Measurements from ENCODE around the gene AUTS2.

Gene AUTS2

DNA sequence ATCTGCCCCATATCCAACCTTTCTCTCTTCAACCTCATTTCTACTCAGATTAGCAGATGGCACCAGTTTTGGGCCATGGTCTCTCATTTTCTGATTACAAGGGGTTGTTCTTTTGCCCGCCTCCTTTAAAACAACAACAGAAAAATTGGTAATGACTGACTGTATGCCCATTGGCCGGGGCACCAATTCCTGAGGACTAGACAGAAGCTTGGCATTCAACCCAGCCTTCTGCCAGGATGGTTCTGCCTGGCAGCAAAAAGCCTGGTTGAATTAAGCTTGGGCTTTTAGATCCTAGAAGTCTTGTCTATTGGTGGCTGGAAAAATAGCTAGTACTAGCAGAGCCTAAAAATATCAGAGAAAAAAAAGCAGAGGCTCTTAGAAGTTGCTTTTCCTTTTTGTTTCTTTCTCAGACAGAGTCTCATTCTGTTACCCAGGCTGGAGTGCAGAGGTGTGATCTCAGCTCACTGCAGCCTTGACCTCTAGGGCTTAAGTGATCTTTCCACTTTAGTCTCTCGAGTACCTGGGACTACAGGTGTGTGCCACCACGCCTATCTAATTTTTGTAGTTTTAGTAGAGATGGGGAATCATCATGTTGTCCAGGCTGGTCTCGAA is 402.6 kb downstream of the AUTS2 start:
- Mint-ChIP-seq H3K36me3 (ENCODE audit: low read depth) (no peaks in the 10 kb centered on the region), H3K27ac (no peak overlapping the region), H3K9me3 (no peaks in the 10 kb centered on the region), H3K4me3 (no peak overlapping the region), H3K4me1 (peaks cover 4% of the 10 kb centered on the region), H3K27me3 (no peaks in the 10 kb centered on the region)
- no peak for ATAC-seq
- no peak for DNase-seq

DNA sequence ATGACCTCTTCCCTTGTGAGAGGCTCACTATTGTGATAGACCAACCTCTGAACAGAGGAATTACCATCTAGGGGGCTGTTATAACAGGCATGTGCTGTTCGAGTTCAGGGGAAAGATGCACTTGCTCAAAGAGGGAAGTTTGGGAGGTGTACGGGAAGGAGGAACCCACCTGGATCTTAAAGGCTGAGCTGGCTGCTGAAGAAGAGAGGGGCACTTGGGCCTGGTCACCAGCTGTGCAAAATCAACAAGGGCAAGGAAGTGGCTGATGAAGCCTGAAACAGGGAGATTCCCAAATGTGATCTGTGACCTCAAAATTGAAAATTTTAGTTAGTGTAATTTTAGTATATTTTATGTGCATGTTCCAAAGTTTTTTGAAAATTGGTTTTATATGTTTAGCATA is 407.2 kb downstream of the AUTS2 start:
- H3K27ac Mint-ChIP-seq, result no peak overlapping the region
- no peak for ATAC-seq

DNA sequence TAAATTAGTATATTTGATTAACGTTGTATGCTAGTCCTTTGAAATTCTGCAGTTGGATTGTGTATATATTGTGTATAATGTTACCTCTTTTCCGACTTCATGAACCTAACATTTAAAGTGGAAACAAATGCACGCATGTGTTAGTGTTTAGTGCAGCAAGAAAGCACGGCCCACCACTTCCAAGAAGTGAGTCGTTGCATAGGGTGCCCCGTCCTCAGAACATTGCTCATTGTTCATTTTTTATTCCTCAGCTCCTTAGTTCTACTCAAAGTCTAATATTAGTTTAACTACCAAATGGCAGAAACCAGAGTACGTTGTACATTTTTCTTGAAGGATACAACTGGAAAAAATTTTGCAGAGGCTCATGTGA is 407.6 kb downstream of the AUTS2 start:
- ATAC-seq, result no peak
- H3K36me3 Mint-ChIP-seq (ENCODE audit: low read depth), result no peaks in the 10 kb centered on the region
- H3K4me3 Mint-ChIP-seq, result no peak overlapping the region
- peaks cover 15% of the 10 kb centered on the region for H3K4me1 Mint-ChIP-seq
- no peak for DNase-seq
- no peak overlapping the region for H3K27ac Mint-ChIP-seq
- no peaks in the 10 kb centered on the region for H3K27me3 Mint-ChIP-seq
- H3K9me3 Mint-ChIP-seq, result no peaks in the 10 kb centered on the region

More for the DNA sequence above, 407.2 kb downstream of the AUTS2 start:
- Mint-ChIP-seq H3K36me3 (ENCODE audit: low read depth) (no peaks in the 10 kb centered on the region), H3K9me3 (no peaks in the 10 kb centered on the region), H3K27me3 (no peaks in the 10 kb centered on the region), H3K4me1 (peaks cover 15% of the 10 kb centered on the region), H3K4me3 (no peak overlapping the region)
- no peak for DNase-seq

DNA sequence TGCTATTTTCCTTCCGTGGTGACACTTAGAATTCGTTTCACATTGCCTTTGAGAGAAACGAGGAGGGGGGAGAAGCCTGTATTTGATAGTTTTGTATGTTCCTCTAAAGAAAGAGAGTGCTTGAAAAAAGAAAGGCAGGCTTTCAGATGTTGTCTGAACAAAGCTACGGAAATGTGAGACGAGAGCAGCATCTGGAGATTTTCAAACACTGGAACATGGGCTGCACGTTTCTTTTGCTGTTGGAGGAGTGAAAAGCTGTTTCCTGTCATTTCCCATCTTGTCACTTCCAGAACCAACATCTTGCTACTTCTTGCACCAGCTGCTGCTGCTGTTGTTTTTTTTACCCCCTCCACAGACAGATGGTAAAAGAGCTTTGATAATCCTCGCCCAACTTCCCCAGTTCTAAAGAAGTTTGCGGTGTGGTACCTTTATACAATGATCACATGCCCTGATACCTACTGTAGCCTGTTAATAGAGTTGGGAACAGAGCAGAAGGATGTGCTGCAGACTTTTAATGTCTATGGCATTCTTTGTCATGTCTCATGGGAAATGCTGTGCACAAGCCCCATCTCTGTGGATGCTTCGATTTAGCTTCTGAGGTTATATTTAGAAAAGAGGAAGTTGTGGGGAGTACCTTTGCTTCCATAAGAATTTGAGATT is 408.1 kb downstream of the AUTS2 start:
- Mint-ChIP-seq H3K27ac (no peak overlapping the region), H3K4me3 (no peak overlapping the region), H3K9me3 (no peaks in the 10 kb centered on the region), H3K36me3 (ENCODE audit: low read depth) (no peaks in the 10 kb centered on the region), H3K27me3 (no peaks in the 10 kb centered on the region), H3K4me1 (peaks cover 15% of the 10 kb centered on the region)
- no peak for ATAC-seq
- no peak for DNase-seq

DNA sequence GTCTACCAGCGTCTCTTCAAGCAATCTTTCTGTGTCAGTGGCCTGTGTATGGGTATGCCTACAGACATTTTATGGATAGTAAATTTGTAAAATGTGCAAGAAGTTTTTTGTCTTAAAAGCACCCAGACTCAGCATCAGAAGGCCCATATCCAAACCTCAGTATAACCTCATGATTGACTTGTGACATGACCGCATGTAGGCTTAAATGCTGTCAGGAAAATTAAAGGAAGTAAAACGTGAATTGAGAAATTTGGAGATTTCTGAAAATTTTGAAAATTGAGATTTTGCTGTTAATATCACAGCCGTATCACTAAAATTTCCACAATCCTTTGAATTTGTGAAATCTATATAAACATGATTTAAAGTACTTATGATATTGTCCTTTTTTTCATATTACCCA is 410.2 kb downstream of the AUTS2 start:
- H3K4me3 Mint-ChIP-seq, result no peak overlapping the region
- H3K27me3 Mint-ChIP-seq, result no peaks in the 10 kb centered on the region
- H3K9me3 Mint-ChIP-seq, result no peaks in the 10 kb centered on the region
- ATAC-seq (no peak), DNase-seq (no peak)
- no peaks in the 10 kb centered on the region for H3K36me3 Mint-ChIP-seq (ENCODE audit: low read depth)
- peaks cover 15% of the 10 kb centered on the region for H3K4me1 Mint-ChIP-seq
- no peak overlapping the region for H3K27ac Mint-ChIP-seq

DNA sequence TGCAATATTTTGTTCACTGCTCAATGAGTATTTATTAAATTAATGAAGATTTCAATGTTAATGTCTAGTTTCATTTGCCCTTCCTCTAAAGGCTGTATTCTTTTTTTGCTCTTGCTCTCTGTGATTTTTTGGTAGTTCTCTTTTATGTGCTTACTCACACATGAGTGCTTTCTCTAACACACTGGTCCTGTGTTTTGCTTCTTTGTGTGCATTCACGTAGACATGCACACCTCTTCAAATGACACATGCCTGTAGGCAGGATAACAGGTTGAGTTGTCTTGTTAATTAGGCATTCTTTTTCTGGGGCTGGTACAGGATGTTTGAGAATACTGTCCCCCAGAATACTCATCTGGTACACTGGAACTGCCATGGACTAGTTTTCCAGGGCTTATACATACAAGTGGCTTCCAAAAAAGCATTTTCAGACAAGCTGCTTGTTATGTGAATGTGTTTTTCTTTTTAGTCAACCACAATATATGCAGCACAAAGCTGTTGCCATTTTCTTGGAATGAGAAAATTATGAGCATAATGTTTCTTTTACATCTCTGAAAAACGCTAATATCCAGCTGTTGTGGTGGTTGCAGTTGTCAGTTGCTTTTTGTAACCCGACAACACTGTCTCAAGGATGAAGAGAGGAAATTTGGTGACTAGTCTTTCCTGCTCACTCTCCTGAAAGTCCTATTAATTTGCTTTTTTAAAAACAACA is 416.4 kb downstream of the AUTS2 start:
- H3K4me1 Mint-ChIP-seq, result peaks cover 2% of the 10 kb centered on the region
- no peak for DNase-seq

DNA sequence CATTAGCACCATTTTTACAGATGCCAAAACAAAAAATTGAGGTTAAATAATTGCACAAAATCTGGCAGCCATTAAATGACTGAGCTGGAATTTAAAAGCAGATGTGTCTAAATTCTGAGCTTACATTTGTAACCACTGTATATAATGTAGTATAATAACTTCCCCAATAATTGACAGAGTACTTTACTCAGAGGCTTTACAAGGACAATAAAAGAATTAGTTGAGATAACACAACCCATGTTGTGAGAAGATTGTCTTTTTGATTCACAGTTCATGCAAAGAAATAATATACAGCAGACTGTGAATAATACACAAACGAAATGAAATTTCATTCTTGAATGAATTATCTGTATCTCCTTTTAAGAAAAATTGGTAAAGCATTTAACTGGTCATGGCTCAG is 417.1 kb downstream of the AUTS2 start:
- H3K4me1 Mint-ChIP-seq, result peaks cover 2% of the 10 kb centered on the region
- H3K36me3 Mint-ChIP-seq (ENCODE audit: low read depth), result no peaks in the 10 kb centered on the region
- H3K9me3 Mint-ChIP-seq, result no peaks in the 10 kb centered on the region
- H3K27me3 Mint-ChIP-seq, result no peaks in the 10 kb centered on the region
- no peak for DNase-seq
- no peak overlapping the region for H3K4me3 Mint-ChIP-seq
- H3K27ac Mint-ChIP-seq, result no peak overlapping the region
- ATAC-seq, result no peak

More for the DNA sequence above, 416.4 kb downstream of the AUTS2 start:
- ATAC-seq, result no peak
- Mint-ChIP-seq H3K36me3 (ENCODE audit: low read depth) (no peaks in the 10 kb centered on the region), H3K9me3 (no peaks in the 10 kb centered on the region), H3K27ac (no peak overlapping the region), H3K27me3 (no peaks in the 10 kb centered on the region), H3K4me3 (no peak overlapping the region)

DNA sequence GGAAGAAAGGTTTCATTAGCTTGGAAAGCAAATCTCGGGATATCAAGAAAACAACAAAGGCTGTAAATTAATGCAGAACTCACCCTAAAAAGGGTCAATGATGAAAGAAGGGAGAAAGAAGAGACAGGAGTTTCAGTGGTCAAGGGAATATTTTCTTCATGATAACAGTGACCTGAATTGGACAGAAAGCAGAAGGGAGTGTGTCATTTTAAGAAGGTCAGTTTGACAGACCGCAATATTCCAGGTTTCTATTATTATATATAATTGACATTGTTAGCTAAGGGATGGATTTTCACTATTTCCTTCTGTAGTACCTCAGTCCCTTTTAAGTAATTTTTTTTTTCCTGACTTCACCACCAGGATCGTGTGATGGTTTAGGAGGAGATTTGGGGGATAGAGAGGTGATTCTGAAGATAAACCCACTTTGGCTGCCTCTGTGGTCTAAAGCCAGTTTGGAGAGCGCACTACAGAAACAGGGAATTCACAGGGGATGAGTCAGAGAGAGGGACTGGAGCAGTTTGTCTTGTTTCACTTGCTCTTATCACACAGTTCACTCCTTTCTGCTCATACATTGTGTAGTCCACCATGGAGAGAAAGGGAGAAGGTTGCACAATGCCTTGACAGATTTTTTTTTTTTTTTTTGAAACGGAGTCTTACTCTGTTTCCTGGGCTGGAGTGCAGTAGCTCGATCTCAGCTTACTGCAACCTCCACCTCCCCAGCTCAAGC is 417.9 kb downstream of the AUTS2 start:
- ATAC-seq (no peak), DNase-seq (no peak)
- Mint-ChIP-seq H3K4me1 (peaks cover 2% of the 10 kb centered on the region), H3K4me3 (no peak overlapping the region), H3K27ac (no peak overlapping the region), H3K36me3 (ENCODE audit: low read depth) (no peaks in the 10 kb centered on the region), H3K9me3 (no peaks in the 10 kb centered on the region), H3K27me3 (no peaks in the 10 kb centered on the region)

DNA sequence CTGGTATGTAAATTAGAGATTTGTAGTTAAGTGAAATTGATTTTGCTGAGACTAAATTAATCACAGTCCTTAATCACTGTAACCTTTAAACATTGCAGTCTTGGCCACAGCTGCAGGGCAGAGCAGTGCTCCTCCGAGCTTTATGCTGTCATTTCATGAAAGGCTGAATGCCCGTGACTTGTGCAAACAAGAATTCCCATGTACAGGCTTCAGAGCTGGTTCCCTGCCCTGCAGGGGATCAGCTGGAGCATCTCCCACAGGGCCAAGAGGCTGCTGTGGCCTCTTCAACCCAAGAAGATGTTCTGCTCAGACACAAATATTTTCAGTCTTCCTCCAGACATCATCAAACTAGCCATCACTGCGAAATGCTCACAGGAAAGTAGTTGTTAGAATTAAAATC is 419.1 kb downstream of the AUTS2 start:
- no peak overlapping the region for H3K27ac Mint-ChIP-seq
- no peaks in the 10 kb centered on the region for H3K36me3 Mint-ChIP-seq (ENCODE audit: low read depth)
- no peaks in the 10 kb centered on the region for H3K27me3 Mint-ChIP-seq
- H3K9me3 Mint-ChIP-seq, result no peaks in the 10 kb centered on the region
- no peak overlapping the region for H3K4me3 Mint-ChIP-seq
- ATAC-seq, result no peak
- H3K4me1 Mint-ChIP-seq, result peaks cover 2% of the 10 kb centered on the region
- no peak for DNase-seq

DNA sequence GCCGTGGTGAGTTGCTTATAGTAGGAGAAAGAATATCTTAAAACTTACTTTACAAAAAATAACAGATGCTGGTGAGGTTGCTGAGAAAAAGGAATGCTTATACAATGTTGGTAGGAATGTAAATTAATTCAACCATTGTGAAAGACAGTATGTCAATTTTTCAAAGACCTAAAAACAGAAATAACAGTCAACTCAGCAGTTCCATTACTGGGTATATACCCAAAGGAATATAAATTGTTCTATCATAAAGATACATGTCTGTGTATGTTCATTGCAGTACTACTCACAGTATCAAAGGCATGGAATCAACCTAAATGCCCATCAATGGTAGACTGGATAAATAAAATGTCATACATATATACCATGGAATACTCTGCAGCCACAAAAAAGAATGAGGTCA is 420.4 kb downstream of the AUTS2 start:
- H3K9me3 Mint-ChIP-seq, result no peaks in the 10 kb centered on the region
- H3K27ac Mint-ChIP-seq, result no peak overlapping the region
- no peaks in the 10 kb centered on the region for H3K36me3 Mint-ChIP-seq (ENCODE audit: low read depth)
- no peaks in the 10 kb centered on the region for H3K27me3 Mint-ChIP-seq
- H3K4me3 Mint-ChIP-seq, result no peak overlapping the region
- no peak for ATAC-seq
- DNase-seq, result no peak
- peaks cover 2% of the 10 kb centered on the region for H3K4me1 Mint-ChIP-seq

DNA sequence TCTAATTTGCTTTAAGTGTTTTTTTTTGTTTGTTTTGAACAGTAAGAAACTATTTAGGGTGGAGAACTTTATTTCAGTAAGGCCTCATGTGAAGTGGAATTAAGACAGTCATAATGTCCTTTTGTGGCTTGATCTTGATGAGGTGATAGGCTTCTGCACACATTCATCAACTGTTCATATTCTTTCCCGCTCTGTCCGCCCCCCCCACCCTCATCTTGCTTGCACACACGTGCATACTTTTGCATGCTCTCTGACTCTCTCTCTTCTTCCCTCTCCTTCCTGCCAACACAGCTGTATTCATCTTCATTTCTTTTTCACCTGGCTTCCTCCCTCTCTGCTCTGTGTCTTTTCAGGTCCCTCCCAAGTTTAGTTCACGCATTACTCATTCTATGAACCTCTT is 429.6 kb downstream of the AUTS2 start:
- no peaks in the 10 kb centered on the region for H3K27me3 Mint-ChIP-seq
- peaks cover 3% of the 10 kb centered on the region for H3K4me1 Mint-ChIP-seq
- DNase-seq, result no peak
- no peak overlapping the region for H3K27ac Mint-ChIP-seq
- H3K9me3 Mint-ChIP-seq, result no peaks in the 10 kb centered on the region
- no peak overlapping the region for H3K4me3 Mint-ChIP-seq
- ATAC-seq, result no peak
- H3K36me3 Mint-ChIP-seq (ENCODE audit: low read depth), result no peaks in the 10 kb centered on the region

DNA sequence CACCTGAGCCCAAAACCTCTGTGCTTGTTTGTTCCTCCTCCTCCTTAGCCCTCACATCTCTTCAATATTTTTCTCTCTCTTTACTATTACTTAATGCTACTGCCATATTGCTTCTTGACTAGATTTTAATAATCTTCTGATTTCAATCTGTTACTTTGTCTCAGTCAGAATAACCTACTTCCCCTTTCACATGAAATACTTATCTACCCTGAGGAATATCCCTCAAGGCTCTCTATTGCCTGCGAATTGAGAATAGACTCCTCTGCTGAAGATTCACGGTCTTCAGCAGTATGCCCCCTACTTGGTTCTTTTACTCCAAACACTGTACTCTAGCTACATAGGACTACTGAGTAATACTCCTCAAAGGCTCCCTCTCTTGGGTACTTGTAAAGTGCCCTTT is 430.3 kb downstream of the AUTS2 start:
- Mint-ChIP-seq H3K27me3 (no peaks in the 10 kb centered on the region), H3K4me3 (no peak overlapping the region), H3K27ac (no peak overlapping the region), H3K9me3 (no peaks in the 10 kb centered on the region), H3K36me3 (ENCODE audit: low read depth) (no peaks in the 10 kb centered on the region), H3K4me1 (peaks cover 3% of the 10 kb centered on the region)
- DNase-seq (no peak), ATAC-seq (no peak)

DNA sequence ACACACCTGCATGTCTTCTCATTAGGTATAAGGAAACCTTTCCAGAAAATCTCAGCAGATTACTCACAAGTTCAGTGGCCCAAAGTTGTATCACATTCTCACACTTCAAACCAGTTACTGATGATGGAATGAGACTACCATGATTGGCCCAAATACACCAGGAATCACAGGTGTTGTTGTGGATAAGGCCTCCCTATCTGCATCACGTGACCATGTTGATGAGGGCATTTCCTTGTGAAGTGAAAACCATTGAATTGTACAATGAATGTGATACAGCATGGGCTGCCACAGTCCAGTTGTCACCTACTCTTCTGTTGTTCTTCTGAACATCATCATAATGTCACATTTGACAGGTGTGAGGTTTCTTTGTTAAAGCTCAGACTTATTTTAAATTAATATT is 431.7 kb downstream of the AUTS2 start:
- no peak overlapping the region for H3K27ac Mint-ChIP-seq
- no peak for ATAC-seq
- H3K9me3 Mint-ChIP-seq, result no peaks in the 10 kb centered on the region
- H3K36me3 Mint-ChIP-seq (ENCODE audit: low read depth), result no peaks in the 10 kb centered on the region
- no peak overlapping the region for H3K4me3 Mint-ChIP-seq
- H3K4me1 Mint-ChIP-seq, result peaks cover 3% of the 10 kb centered on the region
- H3K27me3 Mint-ChIP-seq, result no peaks in the 10 kb centered on the region
- DNase-seq, result no peak

DNA sequence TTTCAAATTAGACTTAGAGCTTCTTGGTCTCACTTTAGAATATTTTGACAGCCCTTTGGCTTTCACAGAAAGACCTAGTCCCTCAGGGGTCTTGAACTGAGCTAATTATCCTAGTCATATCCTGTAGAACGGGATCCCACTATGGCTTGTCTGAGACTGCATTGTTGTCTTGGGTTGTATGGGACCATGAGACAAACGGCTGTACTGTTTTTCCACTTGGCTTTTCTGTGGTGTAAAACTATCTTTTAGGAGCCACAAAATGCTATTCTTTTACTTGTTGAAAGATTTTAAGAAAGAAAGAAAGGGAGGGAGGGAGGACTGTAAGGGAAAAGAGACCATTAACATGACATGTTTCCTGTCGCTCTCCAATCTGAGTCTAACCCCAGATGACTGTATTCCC is 432.5 kb downstream of the AUTS2 start:
- Mint-ChIP-seq H3K9me3 (no peaks in the 10 kb centered on the region), H3K27me3 (no peaks in the 10 kb centered on the region), H3K27ac (no peak overlapping the region), H3K4me3 (no peak overlapping the region), H3K36me3 (ENCODE audit: low read depth) (no peaks in the 10 kb centered on the region), H3K4me1 (peaks cover 3% of the 10 kb centered on the region)
- ATAC-seq (no peak), DNase-seq (no peak)

DNA sequence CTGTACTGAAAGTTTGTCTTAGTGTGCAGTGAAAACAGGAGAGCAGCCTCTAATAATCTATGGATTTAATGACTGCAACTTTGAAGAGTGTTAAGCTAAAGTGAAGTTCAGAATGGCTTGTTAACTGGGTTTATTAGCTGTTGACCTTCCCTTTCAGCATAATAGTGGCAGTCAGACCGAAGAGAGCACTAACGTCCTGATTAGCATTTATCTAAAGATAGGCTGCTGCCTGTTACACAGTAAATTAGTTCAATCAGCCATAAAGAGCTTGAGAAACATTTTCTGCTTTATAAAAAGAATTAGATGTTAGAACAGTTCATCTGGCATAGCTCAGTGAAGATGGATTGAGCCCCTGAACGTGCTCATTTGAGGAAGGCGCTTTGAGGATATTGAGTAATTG is 433.0 kb downstream of the AUTS2 start:
- Mint-ChIP-seq H3K4me1 (peaks cover 3% of the 10 kb centered on the region), H3K36me3 (ENCODE audit: low read depth) (no peaks in the 10 kb centered on the region), H3K27me3 (no peaks in the 10 kb centered on the region), H3K4me3 (no peak overlapping the region), H3K27ac (no peak overlapping the region), H3K9me3 (no peaks in the 10 kb centered on the region)
- ATAC-seq, result no peak
- DNase-seq, result no peak
